IMR-90 (cell line): Measurements from ENCODE around the gene SLC7A4. TPM values are rescaled to one million over a fixed set of nuclear protein-coding genes. Genes with fewer than 3 reads are reported as not detected.

Source experiments
- ATAC-seq: fragments of 200-7000 bp; cut with Tn5 transposase; 2 replicates; pipeline ENCODE4 v1.9.1; 2020; ENCODE audit warnings: low read depth, mild to moderate bottlenecking, moderate library complexity
- BruUV-seq: library from RNA; stranded (reverse); fragments of 400-500 nt; replicated peaks from 2 replicates; lab custom pipeline; 2021; lab: Mats Ljungman, UMichigan
- CTCF ChIA-PET: fragments of 300-600 bp; formaldehyde crosslinking; extraction: SDS; loops from one replicate; lab custom pipeline; 2021; ENCODE audit warnings: antibody characterized with exemption; lab: Yijun Ruan, JAX
- POLR2A ChIA-PET: fragments of 300-600 bp; sonication (Branson Sonifier 250); formaldehyde crosslinking; loops from one replicate; lab custom pipeline; 2022; ENCODE audit warnings: antibody characterized with exemption; ENCODE audit not compliant: unreplicated experiment; lab: Charles Lee
- DNase-seq: peaks from one replicate; pipeline ENCODE4 v3.0.0; 2013
- H2AFZ ChIP-seq: replicated peaks from 2 replicates; pipeline ENCODE3; 2013; ENCODE audit warnings: low read length, mild to moderate bottlenecking; ENCODE audit not compliant: poor library complexity
- H2AK5ac ChIP-seq: 2 replicates; pipeline ENCODE4 v1.6.1; 2013; ENCODE audit warnings: low read depth, low read length, inconsistent platforms
- H2AK9ac ChIP-seq: replicated peaks from 2 replicates; pipeline ENCODE3; 2013; ENCODE audit warnings: mild to moderate bottlenecking, low read depth, low read length, moderate library complexity; ENCODE audit not compliant: poor library complexity
- H2BK120ac ChIP-seq: 2 replicates; pipeline ENCODE4 v1.6.1; 2013; ENCODE audit warnings: low read depth, low read length, inconsistent platforms
- H2BK15ac ChIP-seq: 3 replicates; pipeline ENCODE4 v1.6.1; 2013; ENCODE audit warnings: low read depth, low read length, inconsistent platforms
- H2BK20ac ChIP-seq: 2 replicates; pipeline ENCODE4 v1.6.1; 2013; ENCODE audit warnings: low read depth, mild to moderate bottlenecking, inconsistent platforms, low read length, moderate library complexity
- H2BK5ac ChIP-seq: 2 replicates; pipeline ENCODE4 v1.6.1; 2013; ENCODE audit warnings: mild to moderate bottlenecking, low read depth, low read length, inconsistent platforms; ENCODE audit not compliant: poor library complexity, severe bottlenecking
- H3K14ac ChIP-seq: replicated peaks from 2 replicates; pipeline ENCODE4 v1.6.1; 2013; ENCODE audit warnings: low read depth, low read length, inconsistent platforms
- H3K18ac ChIP-seq: 2 replicates; pipeline ENCODE4 v1.6.1; 2013; ENCODE audit warnings: low read depth, low read length, control low read depth
- H3K23ac ChIP-seq: 2 replicates; pipeline ENCODE4 v1.6.1; 2013; ENCODE audit warnings: low read depth, low read length, inconsistent platforms
- H3K27ac ChIP-seq: 2 replicates; pipeline ENCODE4 v1.5.1; 2013; ENCODE audit warnings: mild to moderate bottlenecking, control low read depth, low read length; ENCODE audit not compliant: insufficient read depth
- H3K27me3 ChIP-seq: 2 replicates; pipeline ENCODE4 v1.6.1; 2013; ENCODE audit warnings: low read length; ENCODE audit not compliant: control insufficient read depth, insufficient read depth
- H3K36me3 ChIP-seq: 2 replicates; pipeline ENCODE4 v1.6.1; 2013; ENCODE audit warnings: low read length, mixed read lengths; ENCODE audit not compliant: control insufficient read depth, insufficient read depth
- H3K4ac ChIP-seq: 2 replicates; pipeline ENCODE4 v1.6.1; 2013; ENCODE audit warnings: low read depth, low read length, inconsistent platforms
- H3K4me1 ChIP-seq: 2 replicates; pipeline ENCODE4 v1.6.1; 2013; ENCODE audit warnings: low read length, mixed read lengths; ENCODE audit not compliant: control insufficient read depth, insufficient read depth
- H3K4me2 ChIP-seq: 2 replicates; pipeline ENCODE4 v1.6.1; 2013; ENCODE audit warnings: low read depth, mild to moderate bottlenecking, control low read depth, low read length, moderate library complexity
- H3K4me3 ChIP-seq: 2 replicates; pipeline ENCODE4 v1.5.1; 2013; ENCODE audit warnings: low read depth, mild to moderate bottlenecking, control low read depth, low read length, moderate library complexity; ENCODE audit not compliant: insufficient read depth
- H3K56ac ChIP-seq: 2 replicates; pipeline ENCODE4 v1.6.1; 2013; ENCODE audit warnings: low read length, inconsistent platforms; ENCODE audit not compliant: insufficient read depth; ENCODE audit errors: extremely low read depth
- H3K79me1 ChIP-seq, 2 experiments: 2 replicates each; pipeline ENCODE4 v1.6.1; 2013; ENCODE audit warnings: low read length in 2 of 2, inconsistent platforms in 1 of 2, low read depth in 1 of 2
- H3K9ac ChIP-seq: 2 replicates; pipeline ENCODE4 v1.6.1; 2013; ENCODE audit warnings: low read depth, low read length, control low read depth
- H3K9me1 ChIP-seq: 2 replicates; pipeline ENCODE4 v1.6.1; 2013; ENCODE audit warnings: low read length, inconsistent platforms; ENCODE audit not compliant: insufficient read depth
- H3K9me3 ChIP-seq: 2 replicates; pipeline ENCODE4 v1.6.1; 2013; ENCODE audit warnings: low read length; ENCODE audit not compliant: control insufficient read depth, insufficient read depth
- H4K20me1 ChIP-seq: 2 replicates; pipeline ENCODE4 v1.6.1; 2013; ENCODE audit warnings: low read length, inconsistent platforms; ENCODE audit not compliant: insufficient read depth
- H4K5ac ChIP-seq: 2 replicates; pipeline ENCODE4 v1.6.1; 2013; ENCODE audit warnings: mild to moderate bottlenecking, low read depth, low read length, control low read depth
- H4K8ac ChIP-seq, 2 experiments: 2 replicates each; pipeline ENCODE4 v1.6.1; 2013; ENCODE audit warnings: low read depth in 2 of 2, low read length in 2 of 2, control low read depth in 1 of 2, inconsistent platforms in 1 of 2
- H4K91ac ChIP-seq: 2 replicates; pipeline ENCODE4 v1.6.1; 2013; ENCODE audit warnings: low read depth, low read length, inconsistent platforms; ENCODE audit not compliant: insufficient read depth
- BHLHE40 ChIP-seq: fragments of 150-350 bp; IDR thresholded peaks from 2 replicates; pipeline ENCODE4 v1.6.1; 2016; ENCODE audit warnings: mild to moderate bottlenecking, low read depth, low read length
- CEBPB ChIP-seq: IDR thresholded peaks from 2 replicates; pipeline ENCODE4 v1.6.1; 2012; ENCODE audit warnings: low read depth, low read length, improper control_type of control experiment
- CHD1 ChIP-seq: IDR thresholded peaks from 2 replicates; pipeline ENCODE4 v1.6.1; 2012; ENCODE audit warnings: low read depth, low read length, improper control_type of control experiment
- FOS ChIP-seq: fragments of 150-350 bp; IDR thresholded peaks from 2 replicates; pipeline ENCODE4 v1.6.1; 2016; ENCODE audit warnings: low read depth, low read length
- MAZ ChIP-seq: IDR thresholded peaks from 2 replicates; pipeline ENCODE4 v1.6.1; 2012; ENCODE audit warnings: low read depth, mild to moderate bottlenecking, low read length, improper control_type of control experiment, moderate library complexity, borderline replicate concordance
- MXI1 ChIP-seq: IDR thresholded peaks from 2 replicates; pipeline ENCODE4 v1.6.1; 2012; ENCODE audit warnings: low read depth, mild to moderate bottlenecking, low read length, moderate library complexity, borderline replicate concordance
- NFE2L2 ChIP-seq: fragments of 150-350 bp; IDR thresholded peaks from 2 replicates; pipeline ENCODE4 v1.6.1; 2016; ENCODE audit warnings: low read depth, mild to moderate bottlenecking, low read length
- POLR2A ChIP-seq: IDR thresholded peaks from 2 replicates; pipeline ENCODE4 v1.6.1; 2012; ENCODE audit warnings: mild to moderate bottlenecking, low read depth, low read length
- RAD21 ChIP-seq: IDR thresholded peaks from 2 replicates; pipeline ENCODE4 v1.6.1; 2012; ENCODE audit warnings: low read length, improper control_type of control experiment
- RCOR1 ChIP-seq: IDR thresholded peaks from 2 replicates; pipeline ENCODE4 v1.6.1; 2012; ENCODE audit warnings: mild to moderate bottlenecking, low read length, improper control_type of control experiment; ENCODE audit not compliant: insufficient replicate concordance
- RFX5 ChIP-seq: IDR thresholded peaks from 2 replicates; pipeline ENCODE4 v1.8.0; 2012; ENCODE audit warnings: low read depth, mild to moderate bottlenecking, low read length, moderate library complexity
- SMC3 ChIP-seq: fragments of 150-350 bp; IDR thresholded peaks from 2 replicates; pipeline ENCODE4 v1.6.1; 2016; ENCODE audit warnings: low read depth, mild to moderate bottlenecking, antibody characterized with exemption, low read length, moderate library complexity
- WGBS, 2 experiments: methylation state at CpG; one replicate each; pipeline versions ENCODE4 v1.1.5 to v1.1.7; 2013; ENCODE audit warnings: missing lambda C conversion rate in 2 of 2; ENCODE audit not compliant: insufficient read length in 1 of 2; ENCODE audit errors: extremely low coverage in 2 of 2; 5-methylcytosine and 5-hydroxymethylcytosine counted together
- dilution Hi-C: fragments of 300-500 bp; cut with HindIII; formaldehyde crosslinking; loops from one replicate; pipeline ENCODE4 v1.14.3; 2018; ENCODE audit warnings: low sequenced_read_pairs; ENCODE audit not compliant: unreplicated experiment
- in situ Hi-C: fragments of 300-500 bp; cut with MboI; formaldehyde crosslinking; loops from 3 replicates; pipeline ENCODE4 v1.14.3; 2019; ENCODE audit warnings: low sequenced_read_pairs, inconsistent platforms, mixed read lengths
- intact Hi-C: fragments of 100-400 bp; cut with micrococcal nuclease; formaldehyde crosslinking; loops from 2 replicates; pipeline ENCODE4 v1.10.0; 2022
- polyA plus RNA-seq, 3 experiments: library from polyadenylated mRNA; depleted of rRNA; stranded (reverse); fragments of >200 nt; gene quantifications; 2 replicates each; pipeline ENCODE4 v1.2.3, GENCODE V29; 2012; ENCODE audit warnings: low replicate concordance in 1 of 3
- total RNA-seq: library from RNA; depleted of rRNA; stranded (reverse); fragments of >200 nt; gene quantifications from 2 replicates; pipeline ENCODE4 v1.2.3, GENCODE V29; 2012
- TF ChIP-seq, protein P1 (sequence below): fragments of 150-350 bp; IDR thresholded peaks from 2 replicates; pipeline ENCODE4 v1.6.1; 2016; ENCODE audit warnings: low read depth, mild to moderate bottlenecking, low read length, moderate library complexity, borderline replicate concordance
- TF ChIP-seq, protein P2 (sequence below): fragments of 150-350 bp; IDR thresholded peaks from 2 replicates; pipeline ENCODE4 v1.6.1; 2017; ENCODE audit warnings: mild to moderate bottlenecking, antibody characterized with exemption, low read length, low read depth

SLC7A4 gene
- total and polyA plus RNA-seq, 2 of the 4 experiments (the other 2 are of a cell fraction) = 0.03 TPM; not detected in 1

DNA sequence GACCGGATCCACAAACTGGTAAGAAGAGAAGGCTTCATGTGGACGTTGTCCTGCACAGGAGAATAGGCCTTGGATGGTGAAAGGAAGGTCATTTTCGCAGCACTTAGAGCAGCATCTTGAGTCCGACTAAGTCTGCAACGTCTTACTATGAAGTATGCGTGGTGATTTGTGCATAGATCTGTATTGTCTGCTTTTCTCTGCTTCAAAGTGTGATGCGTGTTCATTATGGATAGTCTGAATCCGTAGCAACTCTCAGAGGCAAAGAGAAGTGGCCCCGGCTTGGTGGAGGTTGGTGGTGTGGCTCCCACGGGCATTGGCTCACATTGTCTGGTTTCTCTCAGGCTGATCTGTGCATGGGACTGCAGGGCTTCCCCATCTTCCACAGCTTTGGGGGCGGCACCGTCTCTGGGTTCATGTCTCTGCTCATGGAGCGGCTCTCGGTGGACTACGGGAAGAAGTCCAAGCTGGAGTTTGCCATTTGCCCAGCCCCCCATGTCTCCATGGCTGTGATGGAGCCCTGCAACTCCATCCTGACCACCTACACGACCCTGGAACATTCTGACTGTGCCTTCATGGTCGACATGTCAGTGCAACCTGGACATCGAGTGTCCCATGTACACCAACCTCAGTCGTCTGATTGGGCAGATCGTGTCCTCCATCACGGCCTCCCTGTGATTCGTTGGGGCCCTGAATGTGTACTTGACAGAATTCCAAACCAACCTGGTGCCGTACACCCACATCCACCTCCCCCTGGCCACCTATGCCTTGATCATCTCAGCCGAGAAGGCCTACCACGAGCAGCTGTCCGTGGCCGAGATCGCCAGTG, 34.9 kb upstream of the SLC7A4 start:
- TF ChIP-seq POLR2A (no peak), FOS (no peak), CEBPB (no peak), BHLHE40 (no peak), NFE2L2 (no peak), RAD21 (no peak), MAZ (no peak), MXI1 (no peak), RCOR1 (no peak), SMC3 (no peak), CHD1 (no peak), RFX5 (no peak)
- TF ChIP-seq, protein P1, sequence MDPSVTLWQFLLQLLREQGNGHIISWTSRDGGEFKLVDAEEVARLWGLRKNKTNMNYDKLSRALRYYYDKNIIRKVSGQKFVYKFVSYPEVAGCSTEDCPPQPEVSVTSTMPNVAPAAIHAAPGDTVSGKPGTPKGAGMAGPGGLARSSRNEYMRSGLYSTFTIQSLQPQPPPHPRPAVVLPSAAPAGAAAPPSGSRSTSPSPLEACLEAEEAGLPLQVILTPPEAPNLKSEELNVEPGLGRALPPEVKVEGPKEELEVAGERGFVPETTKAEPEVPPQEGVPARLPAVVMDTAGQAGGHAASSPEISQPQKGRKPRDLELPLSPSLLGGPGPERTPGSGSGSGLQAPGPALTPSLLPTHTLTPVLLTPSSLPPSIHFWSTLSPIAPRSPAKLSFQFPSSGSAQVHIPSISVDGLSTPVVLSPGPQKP = no peak
- TF ChIP-seq, protein P2, sequence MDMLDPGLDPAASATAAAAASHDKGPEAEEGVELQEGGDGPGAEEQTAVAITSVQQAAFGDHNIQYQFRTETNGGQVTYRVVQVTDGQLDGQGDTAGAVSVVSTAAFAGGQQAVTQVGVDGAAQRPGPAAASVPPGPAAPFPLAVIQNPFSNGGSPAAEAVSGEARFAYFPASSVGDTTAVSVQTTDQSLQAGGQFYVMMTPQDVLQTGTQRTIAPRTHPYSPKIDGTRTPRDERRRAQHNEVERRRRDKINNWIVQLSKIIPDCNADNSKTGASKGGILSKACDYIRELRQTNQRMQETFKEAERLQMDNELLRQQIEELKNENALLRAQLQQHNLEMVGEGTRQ = no peak
- ATAC-seq (no peak), DNase-seq (no peak)
- Histone ChIP-seq H2AFZ (no peak overlapping the region), H2BK5ac (no peak overlapping the region), H3K9ac (no peak overlapping the region), H2AK9ac (no peak overlapping the region), H4K20me1 (no peaks in the 10 kb centered on the region), H2AK5ac (no peak overlapping the region), H3K18ac (no peak overlapping the region), H3K4me1 (no peaks in the 10 kb centered on the region), H2BK120ac (no peak overlapping the region), H4K8ac (no peak overlapping the region), H4K5ac (no peak overlapping the region), H3K36me3 (no peaks in the 10 kb centered on the region), H3K4me2 (no peak overlapping the region), H3K56ac (no peak overlapping the region), H3K9me3 (peaks cover 6% of the 10 kb centered on the region; the same call in 1 of the 2 replicates), H2BK15ac (no peak overlapping the region), H3K4me3 (no peak overlapping the region), H4K91ac (no peak overlapping the region), H3K23ac (no peak overlapping the region), H3K79me1 (no peaks in the 10 kb centered on the region), H3K27ac (no peak overlapping the region), H2BK20ac (no peak overlapping the region), H3K14ac (no peak overlapping the region), H3K4ac (no peak overlapping the region), H3K27me3 (peaks cover 25% of the 10 kb centered on the region), H3K9me1 (no peaks in the 10 kb centered on the region)
- in situ Hi-C loops = no loop called here
- CTCF ChIA-PET = no interaction called here
- dilution Hi-C loops = no loop called here
- intact Hi-C loops = no loop called here
- 82% methylated on average over 18 of the region's 28 CpGs; no CpG with 5 or more reads in 1 of the 2 experiments for WGBS, 2 experiments
- POLR2A ChIA-PET = no interaction called here
- no TSS peak for BruUV-seq
